ENCODE results near the gene FAM168A. TPM values are rescaled to one million over a fixed set of nuclear protein-coding genes. Genes with fewer than 3 reads are reported as not detected.
"Not testable (repeated sequence)": the region's sequence is repeated elsewhere in the genome, so short reads cannot be mapped to it uniquely, and the experiment has no call there.

The FAM168A gene
- total RNA-seq, 1 donor from 2014 or later: 28.8 TPM

DNA sequence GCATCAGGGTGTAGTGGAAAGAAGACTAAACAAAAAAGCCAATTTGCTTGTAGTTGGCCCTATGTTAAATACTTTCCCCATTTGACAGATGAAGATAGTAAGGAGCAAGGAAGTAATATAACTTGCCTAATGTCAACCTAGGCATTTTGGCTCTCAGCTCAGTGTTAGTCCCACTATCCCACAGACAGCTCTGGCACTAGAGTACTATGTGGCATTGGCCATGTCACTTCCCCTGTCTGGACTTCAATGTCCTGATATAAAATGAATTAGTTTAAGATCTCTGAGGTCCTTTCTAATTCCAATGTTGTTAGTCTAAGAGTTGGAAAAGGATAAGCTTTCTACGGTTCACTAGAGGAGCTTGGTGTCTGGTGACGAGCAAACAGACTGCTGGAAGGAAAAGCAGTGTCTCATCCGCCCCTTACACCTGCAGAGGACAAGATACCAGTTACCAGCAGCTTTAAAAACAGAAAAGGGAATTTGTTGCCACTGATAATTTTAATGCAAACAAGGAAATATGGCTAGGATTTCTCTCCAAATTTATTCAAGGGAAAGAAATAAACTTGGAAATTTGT, 129.2 kb downstream of the FAM168A start:
- no peak for DNase-seq

- no peak for DNase-seq
These were observed 130.4 kb downstream of the FAM168A start for GRCh38 chr11:73467505-73467904.

DNA sequence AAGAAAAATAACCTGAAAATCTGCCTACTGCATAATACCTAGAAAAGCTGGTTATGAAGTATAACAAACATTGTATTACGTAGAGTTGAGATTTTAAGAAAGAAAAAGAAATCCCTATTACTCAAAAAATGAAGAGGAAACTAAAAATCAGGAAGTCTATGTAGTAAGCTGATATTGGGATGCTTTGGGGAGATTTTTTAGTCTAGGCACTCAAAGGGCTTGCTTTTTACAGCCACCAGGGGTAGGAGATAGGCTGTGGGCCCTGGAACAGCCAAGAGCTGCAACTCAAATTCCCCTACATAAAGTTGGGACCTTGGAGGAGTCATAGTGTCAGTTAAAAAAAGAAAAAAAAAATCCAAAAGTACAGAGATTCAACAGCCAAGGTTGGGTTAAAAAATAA, 131.3 kb downstream of the FAM168A start:
- no peak for DNase-seq

- peak; percentile 28 for DNase-seq
These were observed 132.0 kb downstream of the FAM168A start for GRCh38 chr11:73465871-73466270.

- DNase-seq: no peak
These were observed 132.8 kb downstream of the FAM168A start for GRCh38 chr11:73465023-73465675.

DNA sequence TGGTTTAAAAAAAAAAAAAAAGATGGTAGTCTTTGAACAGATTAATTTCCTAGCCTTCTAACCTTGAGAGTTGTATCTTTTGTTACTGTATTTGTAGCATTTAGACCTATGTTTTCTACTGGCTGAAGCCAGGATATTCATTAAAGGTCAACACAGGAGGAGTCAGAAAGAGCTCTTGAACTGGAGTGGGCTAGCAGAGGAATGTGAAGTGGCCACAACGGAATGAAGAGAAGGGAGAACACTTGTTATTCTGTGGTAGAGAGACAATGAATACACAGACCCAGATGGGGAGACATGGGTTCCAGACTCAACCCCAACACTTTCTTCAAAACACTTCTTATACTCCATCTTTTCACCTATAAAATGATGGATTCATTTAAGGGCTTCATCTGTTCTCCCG, 133.6 kb downstream of the FAM168A start:
- no peak for DNase-seq

DNA sequence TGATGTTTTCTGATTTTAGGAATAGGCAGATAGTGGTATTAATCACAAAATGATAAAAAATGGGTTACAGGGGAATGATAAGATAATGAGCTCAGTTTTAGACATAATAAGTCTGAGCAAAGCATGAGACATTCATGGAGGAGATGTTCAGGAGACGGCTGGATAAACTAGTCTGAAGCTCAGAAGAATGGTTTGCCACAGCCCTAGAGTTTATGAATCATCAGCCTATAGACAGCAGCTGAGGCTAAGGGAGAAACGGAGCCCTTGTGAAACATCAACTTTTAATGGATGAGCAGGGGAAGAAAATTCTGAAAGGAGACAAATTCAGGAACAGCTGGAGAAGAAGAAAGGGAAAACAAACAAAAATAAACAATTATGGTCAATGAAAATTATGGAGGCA, 134.6 kb downstream of the FAM168A start:
- no peak for DNase-seq

DNA sequence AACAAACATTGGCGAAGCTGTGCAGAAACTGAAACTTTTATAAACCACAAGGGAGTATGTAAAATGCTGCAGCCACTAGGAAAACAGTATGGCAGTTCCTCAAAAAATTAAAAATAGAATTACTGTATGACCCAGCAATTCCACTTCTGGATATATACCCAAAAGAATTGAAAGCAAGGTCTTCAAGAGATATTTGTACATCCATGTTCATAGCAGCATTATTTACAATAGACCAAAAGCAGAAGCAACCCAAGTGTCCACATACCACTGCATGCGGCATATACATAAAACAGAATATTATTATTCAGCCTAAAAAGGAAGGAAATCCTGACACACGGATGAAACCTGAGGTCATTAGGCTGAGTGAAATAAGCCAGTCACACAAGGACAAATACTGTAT, 135.9 kb downstream of the FAM168A start:
- no peak for DNase-seq

DNA sequence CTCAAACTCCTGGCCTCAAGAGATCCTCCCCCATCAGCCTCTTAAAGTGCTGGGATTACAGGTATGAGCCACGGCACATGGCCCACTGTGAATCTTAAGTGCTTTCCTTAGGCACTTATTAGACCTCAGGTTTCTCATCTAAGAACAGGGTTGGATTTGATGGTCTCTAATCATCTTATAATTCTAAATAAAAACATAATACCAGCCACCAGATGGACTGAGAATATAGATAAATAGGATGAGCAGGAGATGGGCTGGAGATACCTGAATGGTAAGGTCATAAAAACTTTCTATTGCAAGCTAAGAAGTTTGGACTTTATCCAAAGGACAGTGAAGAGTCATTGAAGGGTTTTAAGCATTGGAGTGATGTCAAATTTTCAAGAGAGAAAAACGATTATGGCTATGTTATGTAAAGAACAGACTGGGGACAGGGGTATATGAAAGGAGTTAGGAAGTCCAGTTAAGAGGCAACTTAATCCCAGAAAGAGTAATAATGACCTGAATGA, 136.5 kb downstream of the FAM168A start:
- DNase-seq: no peak

DNA sequence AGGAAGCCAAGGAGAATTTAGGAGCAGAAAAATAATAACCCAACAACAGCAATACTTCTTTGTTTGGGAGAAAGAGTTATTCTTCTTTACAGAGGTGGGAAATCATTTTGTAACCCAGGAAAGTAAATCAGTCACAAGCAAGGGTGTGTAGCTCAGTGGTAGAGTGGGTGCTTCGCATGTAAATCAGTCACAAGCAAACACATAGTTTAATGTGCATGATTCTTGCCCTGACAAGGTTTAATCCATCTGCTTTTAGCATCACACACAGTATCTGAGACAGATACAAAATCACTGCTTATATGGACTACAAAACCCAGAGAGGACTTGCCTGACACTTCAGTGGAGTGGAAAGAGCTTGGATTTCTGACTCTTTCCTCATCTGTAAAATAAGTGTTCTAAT, 139.7 kb downstream of the FAM168A start:
- DNase-seq: no peak

DNA sequence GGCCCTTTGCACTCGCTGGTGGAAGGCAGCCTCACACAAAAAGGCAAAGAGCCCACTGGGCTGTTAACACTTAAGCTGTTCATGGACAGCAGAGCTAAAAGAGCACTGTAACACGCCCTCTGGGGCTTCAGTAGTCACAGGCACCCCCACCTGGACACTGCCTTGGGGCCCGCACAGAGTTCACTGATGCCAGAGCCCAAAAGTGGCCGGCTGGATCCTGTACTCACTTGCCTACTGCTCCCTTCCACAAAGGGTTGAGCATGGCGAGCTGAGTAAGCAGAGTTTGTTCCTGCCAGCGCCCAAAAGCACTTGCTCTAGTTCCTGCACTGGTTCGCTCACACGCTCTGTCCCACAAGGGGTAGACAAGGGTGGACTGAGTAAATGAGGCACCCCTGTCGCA, 142.9 kb downstream of the FAM168A start:
- no peak for DNase-seq

DNA sequence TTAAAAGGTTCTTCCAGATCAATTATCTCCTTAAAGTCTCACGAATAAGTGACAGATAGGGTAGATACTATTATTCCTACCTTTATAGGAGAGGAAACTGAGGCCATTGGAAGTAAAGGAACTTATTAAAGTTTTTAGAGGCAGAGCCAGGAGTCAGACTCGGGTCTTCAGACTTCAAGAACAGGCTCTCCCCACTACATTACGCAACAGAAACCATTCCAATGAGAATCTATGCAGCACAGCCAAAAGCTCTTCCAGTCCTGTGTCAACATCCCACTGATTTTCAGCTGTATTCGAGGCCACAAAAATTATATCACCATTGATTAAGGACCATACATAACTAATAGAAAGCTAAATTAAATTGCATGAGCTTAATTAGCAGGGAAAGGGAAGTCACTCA, 144.3 kb downstream of the FAM168A start:
- no peak for DNase-seq

GRCh38 chr11:73452726-73453125, 145.2 kb downstream of the FAM168A start:
- DNase-seq: no peak

DNA sequence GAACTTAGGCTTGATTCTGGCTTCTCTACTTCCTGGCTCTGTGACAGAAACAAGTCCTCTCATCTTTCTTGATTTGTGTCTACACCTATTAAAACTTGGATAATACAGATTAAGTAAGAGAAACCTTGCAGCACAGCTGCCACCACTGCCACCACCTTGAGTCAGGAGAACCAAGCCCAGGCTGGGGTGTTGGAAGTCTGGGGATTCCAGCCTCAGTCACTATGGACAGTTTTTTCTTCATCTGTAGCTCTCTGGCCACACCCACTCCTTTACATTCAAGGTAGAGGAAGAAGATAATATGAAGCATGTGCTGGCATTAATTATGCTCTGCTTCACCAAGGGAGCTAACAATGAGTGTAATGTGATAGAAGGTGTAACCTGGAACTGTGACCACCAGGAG, 146.0 kb downstream of the FAM168A start:
- DNase-seq: no peak

DNA sequence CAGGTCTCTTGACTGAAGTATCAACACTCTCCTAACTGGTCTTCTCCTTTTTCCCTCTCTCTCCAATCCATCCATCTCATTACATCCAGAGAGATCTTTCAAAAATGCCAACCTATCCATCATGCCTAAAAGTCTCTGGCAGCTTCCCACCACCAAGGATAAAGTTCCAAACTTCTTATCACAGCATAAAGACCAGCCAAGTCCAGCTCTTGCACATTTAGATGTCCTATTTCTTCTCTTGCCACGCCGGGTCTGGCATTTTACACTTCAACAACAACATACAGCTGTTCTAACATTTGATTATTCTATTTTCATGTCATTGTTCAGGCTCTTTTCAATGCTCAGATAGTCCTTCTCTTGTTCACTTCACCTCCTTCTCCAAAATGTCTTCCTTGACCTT, 151.1 kb downstream of the FAM168A start:
- DNase-seq: no peak

GRCh38 chr11:73445980-73446379, 151.9 kb downstream of the FAM168A start:
- DNase-seq: no peak

GRCh38 chr11:73439002-73439843, 158.7 kb downstream of the FAM168A start:
- DNase-seq: peak; percentile 35

DNA sequence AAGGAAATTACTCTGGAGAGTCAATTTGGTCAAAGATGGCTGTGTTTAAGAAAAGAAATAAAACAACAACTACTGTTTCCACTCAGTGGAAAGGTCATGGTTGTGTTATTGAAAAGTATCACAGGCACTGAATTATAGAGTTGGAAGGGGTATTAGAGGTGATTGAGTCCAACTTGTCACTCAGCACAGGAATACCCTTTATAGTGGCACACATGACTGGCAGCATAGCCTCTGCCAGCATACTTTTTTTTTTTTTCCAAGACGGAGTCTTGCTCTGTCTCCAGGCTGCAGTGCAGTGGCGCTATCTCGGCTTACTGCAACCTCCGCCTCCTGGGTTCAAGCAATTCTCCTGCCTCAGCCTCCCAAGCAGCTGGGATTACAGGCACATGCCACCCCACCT, 161.1 kb downstream of the FAM168A start:
- not testable (repeated sequence) for DNase-seq

DNA sequence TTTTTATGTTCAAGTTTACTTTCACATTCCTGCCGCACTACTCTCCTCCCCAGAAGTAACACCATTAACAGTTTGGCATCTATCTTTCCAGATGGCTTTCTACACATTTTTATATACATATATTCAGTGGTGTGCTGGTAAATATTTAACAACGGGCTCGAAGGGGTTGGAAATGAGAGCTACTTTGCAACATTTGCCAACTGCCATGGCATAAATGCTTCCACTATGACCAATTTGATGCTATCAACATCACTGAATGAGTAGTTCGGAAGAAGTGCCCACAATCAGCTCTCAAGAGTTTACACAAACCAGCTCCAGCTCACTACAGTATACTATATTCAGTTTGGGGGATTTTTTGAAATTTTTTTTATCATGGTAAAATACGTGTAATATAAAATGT, 166.5 kb downstream of the FAM168A start:
- DNase-seq: no peak

DNA sequence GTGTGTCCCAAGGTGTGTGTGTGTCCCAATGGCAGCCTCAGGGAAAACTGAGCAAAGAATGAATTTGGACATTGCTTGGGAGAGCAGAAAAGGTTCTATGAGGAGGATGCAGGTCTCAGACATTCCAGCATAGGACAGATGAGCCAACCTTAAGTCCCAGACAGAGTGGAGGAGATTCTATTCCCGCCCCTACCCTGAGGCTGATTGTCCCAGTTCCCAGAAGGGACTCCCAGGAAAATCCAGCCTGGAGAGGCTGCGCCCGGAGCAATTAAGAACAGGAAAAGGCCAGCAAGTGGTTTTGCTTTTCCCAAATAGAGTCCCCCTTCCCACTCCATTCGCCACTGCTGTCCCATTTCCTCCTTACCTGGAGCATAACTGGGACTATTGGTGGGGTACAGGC, 167.6 kb downstream of the FAM168A start:
- no peak for DNase-seq

GRCh38 chr11:73429121-73429750, 168.7 kb downstream of the FAM168A start:
- DNase-seq: peak; percentile 14

DNA sequence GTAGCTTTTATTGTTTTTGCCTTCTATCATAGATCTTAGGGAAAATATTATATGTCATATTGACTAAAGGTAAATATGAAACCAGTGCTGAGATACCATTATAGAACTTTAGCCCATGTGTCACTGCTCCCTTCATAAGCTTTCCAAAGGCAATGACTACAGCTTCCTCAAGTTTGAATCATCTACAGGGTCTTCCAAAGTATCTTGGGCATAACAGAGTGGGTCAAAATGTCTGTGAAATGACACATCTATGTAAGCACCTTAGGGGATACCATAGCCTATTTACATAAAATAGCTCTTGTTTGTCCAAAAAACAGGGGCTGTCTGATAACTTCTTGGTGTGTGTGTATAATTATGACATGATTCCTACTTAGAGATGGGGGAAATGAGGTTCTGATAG, 169.2 kb downstream of the FAM168A start:
- no peak for DNase-seq

DNA sequence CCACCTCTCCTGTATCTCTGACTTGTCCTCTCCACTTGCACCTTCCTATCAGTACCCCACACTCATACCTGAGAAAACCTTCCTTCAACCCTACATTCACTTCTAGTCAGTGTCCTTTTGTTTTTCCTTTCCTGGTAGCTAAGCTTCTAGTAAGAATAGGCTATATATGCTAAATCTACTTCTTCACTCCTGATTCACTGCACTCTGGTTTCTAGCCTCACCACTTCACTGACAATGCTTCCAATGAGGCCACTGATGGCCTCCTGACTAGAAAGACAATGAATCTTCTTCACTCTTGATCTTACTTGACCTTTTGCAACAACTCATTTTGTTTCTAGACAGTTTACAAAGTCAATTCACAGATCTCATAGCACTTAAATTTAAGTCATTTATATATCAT, 169.7 kb downstream of the FAM168A start:
- DNase-seq: no peak
